Activated CD8-positive, alpha-beta T cell treated with anti-CD3 and anti-CD28 coated beads for 36 hours (primary cell): ENCODE data around the gene TAX1BP1. TPM values are rescaled to one million over a fixed set of nuclear protein-coding genes. Genes with fewer than 3 reads are reported as not detected.

Experiments used
- ATAC-seq: fragments of 200-7000 bp; cut with Tn5 transposase; one replicate; pipeline ENCODE4 v1.10.0; 2021; ENCODE audit warnings: mild to moderate bottlenecking, moderate library complexity
- CTCF ChIA-PET: fragments of 350-600 bp; sonication (Branson Sonifier 250); formaldehyde crosslinking; loops from one replicate; lab custom pipeline; 2021; ENCODE audit warnings: antibody characterized with exemption; lab: Charles Lee
- POLR2A ChIA-PET: fragments of 350-600 bp; sonication (Branson Sonifier 250); formaldehyde crosslinking; loops from one replicate; lab custom pipeline; 2021; ENCODE audit warnings: antibody characterized with exemption; lab: Charles Lee
- DNase-seq: peaks from one replicate; pipeline ENCODE4 v3.0.0-alpha.2; 2020
- H3K27ac Mint-ChIP-seq: one replicate; pipeline ENCODE4 v1.8.0; 2021; ENCODE audit warnings: mild to moderate bottlenecking, mixed read lengths
- H3K27me3 Mint-ChIP-seq: one replicate; pipeline ENCODE4 v1.8.0; 2021; ENCODE audit warnings: mixed read lengths
- H3K36me3 Mint-ChIP-seq: one replicate; pipeline ENCODE4 v1.8.0; 2021; ENCODE audit warnings: low read depth, mixed read lengths
- H3K4me1 Mint-ChIP-seq: one replicate; pipeline ENCODE4 v1.8.0; 2021; ENCODE audit warnings: low read depth, mixed read lengths
- H3K4me3 Mint-ChIP-seq: one replicate; pipeline ENCODE4 v1.8.0; 2021; ENCODE audit warnings: mild to moderate bottlenecking, moderate library complexity, mixed read lengths
- H3K9me3 Mint-ChIP-seq: one replicate; pipeline ENCODE4 v1.8.0; 2021; ENCODE audit warnings: mixed read lengths
- intact Hi-C: fragments of 100-400 bp; cut with micrococcal nuclease; formaldehyde crosslinking; loops from one replicate; pipeline ENCODE4 v1.10.0; 2022
- total RNA-seq, 2 experiments: library from RNA; stranded (reverse); gene quantifications; one replicate each; pipeline ENCODE4 v1.2.3, GENCODE V29; 2021
- TF ChIP-seq, protein P1 (sequence below): fragments of 200-600 bp; IDR thresholded peaks from one replicate; pipeline ENCODE4 v1.8.0; 2022; ENCODE audit warnings: antibody characterized with exemption, mild to moderate bottlenecking

The TAX1BP1 gene
- total RNA-seq, 2 experiments from 2014 or later: 90.5 to 94.6 TPM

DNA sequence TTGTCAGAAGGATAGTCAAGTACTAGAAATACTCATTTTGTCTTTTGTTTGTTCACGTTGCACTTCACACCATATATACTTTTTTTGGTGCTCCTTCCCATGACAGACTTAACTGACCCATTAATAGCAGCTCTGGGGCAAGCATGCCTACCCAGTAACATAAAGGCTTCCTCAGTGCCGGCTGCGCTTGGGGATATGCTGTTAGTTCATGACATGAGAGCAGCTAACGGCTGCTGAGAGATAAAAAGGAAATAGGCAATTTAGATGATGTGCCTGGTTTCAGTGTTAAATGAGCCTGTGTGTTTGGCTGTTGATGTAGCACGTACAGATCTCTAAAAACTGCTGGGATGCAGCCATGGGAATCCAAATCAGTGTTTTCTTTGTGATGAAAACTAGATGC is 86.4 kb downstream of the TAX1BP1 start:
- peaks cover 7% of the 10 kb centered on the region for H3K36me3 Mint-ChIP-seq

DNA sequence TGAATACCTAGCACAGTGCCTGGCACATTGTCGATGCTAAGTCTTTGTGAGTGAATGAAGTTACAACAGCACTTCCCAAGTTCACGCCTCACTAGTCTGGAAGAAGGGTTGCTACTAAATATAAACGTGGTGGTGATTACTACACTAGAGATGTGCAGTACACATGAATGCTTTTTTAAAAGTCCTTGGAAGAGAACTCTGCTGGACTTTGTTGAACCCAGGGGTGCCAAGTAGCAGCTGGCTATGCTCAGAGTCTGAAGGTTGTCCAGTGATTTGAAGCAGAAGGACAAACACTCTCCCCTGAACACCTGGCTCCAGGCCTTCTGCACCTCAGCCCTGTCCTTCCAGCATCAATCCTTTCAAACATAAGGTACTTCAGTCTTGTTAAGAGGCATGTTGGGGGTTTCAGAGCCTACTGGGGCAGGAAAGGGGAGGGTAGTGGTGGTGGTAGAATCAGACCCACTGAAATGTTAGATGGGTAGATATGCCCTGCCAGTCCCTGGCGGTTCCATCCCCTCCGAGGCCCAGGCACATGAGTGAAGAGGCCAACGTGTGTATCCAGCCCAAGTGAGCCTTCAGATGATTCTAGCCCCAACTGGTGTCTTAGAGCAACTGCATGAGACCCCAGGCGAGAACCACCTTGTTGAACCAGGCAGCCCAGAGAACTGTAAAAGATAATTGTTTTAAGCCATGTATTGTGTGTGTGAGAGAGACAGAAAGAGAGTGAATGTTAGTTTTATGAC is 94.4 kb downstream of the TAX1BP1 start:
- ChIA-PET POLR2A (no interaction called here), CTCF (interaction anchor here (2.7 kb wide), 1 partner anchor 13 kb away, joined by 6 read pairs; no protein-coding TSS in a partner anchor)
- H3K36me3 Mint-ChIP-seq: peaks cover 9% of the 10 kb centered on the region
- TF ChIP-seq, protein P1, sequence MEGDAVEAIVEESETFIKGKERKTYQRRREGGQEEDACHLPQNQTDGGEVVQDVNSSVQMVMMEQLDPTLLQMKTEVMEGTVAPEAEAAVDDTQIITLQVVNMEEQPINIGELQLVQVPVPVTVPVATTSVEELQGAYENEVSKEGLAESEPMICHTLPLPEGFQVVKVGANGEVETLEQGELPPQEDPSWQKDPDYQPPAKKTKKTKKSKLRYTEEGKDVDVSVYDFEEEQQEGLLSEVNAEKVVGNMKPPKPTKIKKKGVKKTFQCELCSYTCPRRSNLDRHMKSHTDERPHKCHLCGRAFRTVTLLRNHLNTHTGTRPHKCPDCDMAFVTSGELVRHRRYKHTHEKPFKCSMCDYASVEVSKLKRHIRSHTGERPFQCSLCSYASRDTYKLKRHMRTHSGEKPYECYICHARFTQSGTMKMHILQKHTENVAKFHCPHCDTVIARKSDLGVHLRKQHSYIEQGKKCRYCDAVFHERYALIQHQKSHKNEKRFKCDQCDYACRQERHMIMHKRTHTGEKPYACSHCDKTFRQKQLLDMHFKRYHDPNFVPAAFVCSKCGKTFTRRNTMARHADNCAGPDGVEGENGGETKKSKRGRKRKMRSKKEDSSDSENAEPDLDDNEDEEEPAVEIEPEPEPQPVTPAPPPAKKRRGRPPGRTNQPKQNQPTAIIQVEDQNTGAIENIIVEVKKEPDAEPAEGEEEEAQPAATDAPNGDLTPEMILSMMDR: no peak
- intact Hi-C loops: no loop called here
- H3K4me1 Mint-ChIP-seq: no peaks in the 10 kb centered on the region
- DNase-seq (no peak), ATAC-seq (peak; percentile 34)
- H3K27ac Mint-ChIP-seq: no peak overlapping the region
- H3K27me3 Mint-ChIP-seq: no peaks in the 10 kb centered on the region
- H3K4me3 Mint-ChIP-seq: no peak overlapping the region
- no peaks in the 10 kb centered on the region for H3K9me3 Mint-ChIP-seq

More for the DNA sequence above, 86.4 kb downstream of the TAX1BP1 start:
- no peak overlapping the region for H3K27ac Mint-ChIP-seq
- H3K4me3 Mint-ChIP-seq: no peak overlapping the region
- intact Hi-C loops: no loop called here
- DNase-seq (no peak), ATAC-seq (no peak)
- CTCF ChIA-PET: interaction anchor here (1.5 kb wide), 1 partner anchor 13 kb away, joined by 4 read pairs; no protein-coding TSS in a partner anchor
- no peaks in the 10 kb centered on the region for H3K27me3 Mint-ChIP-seq
- H3K4me1 Mint-ChIP-seq: no peaks in the 10 kb centered on the region
- H3K9me3 Mint-ChIP-seq: no peaks in the 10 kb centered on the region
- POLR2A ChIA-PET: no interaction called here
- TF ChIP-seq, protein P1: no peak

DNA sequence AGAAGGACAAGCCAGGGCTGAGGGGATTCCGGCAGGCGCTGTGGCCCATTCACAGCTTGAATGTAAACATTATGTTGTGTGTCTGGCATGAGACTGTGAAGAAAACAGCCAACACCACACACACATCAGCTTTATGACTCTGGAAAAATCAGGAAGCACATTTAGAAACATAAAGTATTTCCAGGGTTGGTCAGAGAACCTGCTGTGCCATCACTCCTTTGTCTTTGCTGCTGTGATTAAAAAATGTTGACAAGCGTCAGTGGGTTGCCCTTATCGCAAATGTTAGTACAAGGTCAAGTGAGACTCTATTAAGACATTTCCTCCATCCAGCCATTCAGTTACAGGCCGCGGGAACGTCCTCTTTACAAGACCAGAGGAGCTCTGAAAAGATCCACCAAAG is 95.4 kb downstream of the TAX1BP1 start:
- CTCF ChIA-PET: interaction anchor here (0.7 to 2.7 kb wide), 2 partner anchors 12 to 656 kb away, joined by 3 to 6 read pairs; no protein-coding TSS in a partner anchor
- Mint-ChIP-seq H3K9me3 (no peaks in the 10 kb centered on the region), H3K36me3 (peaks cover 9% of the 10 kb centered on the region), H3K27ac (no peak overlapping the region), H3K4me1 (peaks cover 10% of the 10 kb centered on the region), H3K27me3 (no peaks in the 10 kb centered on the region), H3K4me3 (no peak overlapping the region)
- no peak for DNase-seq
- intact Hi-C loops: no loop called here
- TF ChIP-seq, protein P1: no peak
- POLR2A ChIA-PET: no interaction called here
- no peak for ATAC-seq

DNA sequence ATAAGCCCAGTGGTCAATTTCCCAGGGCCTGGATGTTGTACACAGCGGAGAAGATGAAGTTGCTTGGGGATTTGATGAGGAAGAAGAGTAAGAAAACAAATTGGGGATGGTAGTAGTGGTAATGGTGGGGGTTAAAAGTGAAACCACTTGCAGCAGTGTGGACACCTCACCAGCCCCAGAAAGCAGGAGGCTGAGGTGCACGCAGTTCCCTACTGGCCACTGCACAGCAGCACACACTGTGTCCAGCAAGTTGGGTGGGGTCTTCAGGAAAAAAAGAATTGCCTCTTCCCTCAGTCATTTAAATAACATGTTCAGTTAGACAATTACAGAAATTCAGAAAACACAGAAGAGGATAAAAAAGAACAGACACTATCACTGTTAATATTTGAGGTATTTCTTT is 96.6 kb downstream of the TAX1BP1 start:
- CTCF ChIA-PET: no interaction called here
- POLR2A ChIA-PET: no interaction called here

More for the DNA sequence above, 96.6 kb downstream of the TAX1BP1 start:
- no peak for ATAC-seq
- intact Hi-C loops: no loop called here
- TF ChIP-seq, protein P1: no peak
- Mint-ChIP-seq H3K27me3 (no peaks in the 10 kb centered on the region), H3K36me3 (peaks cover 8% of the 10 kb centered on the region), H3K4me3 (no peak overlapping the region), H3K9me3 (no peaks in the 10 kb centered on the region), H3K27ac (no peak overlapping the region), H3K4me1 (peaks cover 14% of the 10 kb centered on the region)
- no peak for DNase-seq
